GM08714 (cell line): ENCODE data around the gene GP5.

Experiments
- H3K4me3 ChIP-seq: fragments of 200-500 bp; sonication (Bioruptor generic); 2 replicates; pipeline ENCODE4 v1.5.1; 2014; ENCODE audit warnings: mild to moderate bottlenecking, low read length, inconsistent platforms
- ZNF274 ChIP-seq: IDR thresholded peaks from 2 replicates; pipeline ENCODE4 v1.6.1; 2012; ENCODE audit warnings: mild to moderate bottlenecking, low read depth, low read length

GP5 gene, protein sequence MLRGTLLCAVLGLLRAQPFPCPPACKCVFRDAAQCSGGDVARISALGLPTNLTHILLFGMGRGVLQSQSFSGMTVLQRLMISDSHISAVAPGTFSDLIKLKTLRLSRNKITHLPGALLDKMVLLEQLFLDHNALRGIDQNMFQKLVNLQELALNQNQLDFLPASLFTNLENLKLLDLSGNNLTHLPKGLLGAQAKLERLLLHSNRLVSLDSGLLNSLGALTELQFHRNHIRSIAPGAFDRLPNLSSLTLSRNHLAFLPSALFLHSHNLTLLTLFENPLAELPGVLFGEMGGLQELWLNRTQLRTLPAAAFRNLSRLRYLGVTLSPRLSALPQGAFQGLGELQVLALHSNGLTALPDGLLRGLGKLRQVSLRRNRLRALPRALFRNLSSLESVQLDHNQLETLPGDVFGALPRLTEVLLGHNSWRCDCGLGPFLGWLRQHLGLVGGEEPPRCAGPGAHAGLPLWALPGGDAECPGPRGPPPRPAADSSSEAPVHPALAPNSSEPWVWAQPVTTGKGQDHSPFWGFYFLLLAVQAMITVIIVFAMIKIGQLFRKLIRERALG

DNA sequence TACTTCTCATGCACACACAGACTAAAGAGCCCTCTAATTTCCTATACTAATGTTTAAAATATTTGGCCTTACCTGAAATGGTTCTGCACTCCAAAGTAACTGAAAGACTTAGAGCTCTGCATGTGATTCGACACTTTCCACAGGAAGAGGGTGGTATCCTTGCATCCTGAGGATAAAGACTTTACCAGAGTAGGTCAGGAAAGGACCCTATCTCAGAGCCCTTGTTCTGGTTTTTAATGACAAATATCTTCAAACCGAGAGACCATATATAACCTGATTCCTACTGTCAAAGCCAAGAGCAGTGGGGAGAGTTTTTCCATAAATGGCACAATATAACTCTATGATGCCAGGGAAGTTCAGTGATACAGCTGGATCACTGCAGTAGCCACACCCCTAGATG lies at the start of gene GP5:
GP5 (minus strand) TSS at position 101 of the 400 bp plus-strand sequence. CDS start 984 bp downstream, outside the sequence.
- TF ChIP-seq ZNF274, result no peak
- H3K4me3 ChIP-seq, result peak within 1 kb of the TSS; percentile 32; the same call in 1 of the 2 replicates

DNA sequence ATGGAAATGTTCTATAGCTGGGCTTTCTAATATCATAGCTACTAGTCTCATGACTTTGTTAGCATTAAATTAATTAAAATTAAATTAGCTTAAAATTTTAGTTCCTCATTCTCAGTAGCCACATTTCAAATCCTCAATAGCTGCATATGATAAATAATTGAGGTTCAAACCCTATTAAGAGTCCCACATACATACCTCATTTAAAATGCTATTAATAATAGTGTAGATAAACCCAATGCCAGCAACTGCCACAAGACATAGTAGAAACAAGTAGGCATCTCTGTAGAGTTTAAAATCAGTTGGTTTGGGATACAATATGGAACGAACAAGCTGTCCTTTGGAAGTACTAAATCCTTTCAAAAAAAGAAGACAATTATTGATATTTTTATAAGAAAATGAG lies 48.6 kb upstream of the GP5 start:
- TF ChIP-seq ZNF274, result no peak
- no peak overlapping the region for H3K4me3 ChIP-seq

DNA sequence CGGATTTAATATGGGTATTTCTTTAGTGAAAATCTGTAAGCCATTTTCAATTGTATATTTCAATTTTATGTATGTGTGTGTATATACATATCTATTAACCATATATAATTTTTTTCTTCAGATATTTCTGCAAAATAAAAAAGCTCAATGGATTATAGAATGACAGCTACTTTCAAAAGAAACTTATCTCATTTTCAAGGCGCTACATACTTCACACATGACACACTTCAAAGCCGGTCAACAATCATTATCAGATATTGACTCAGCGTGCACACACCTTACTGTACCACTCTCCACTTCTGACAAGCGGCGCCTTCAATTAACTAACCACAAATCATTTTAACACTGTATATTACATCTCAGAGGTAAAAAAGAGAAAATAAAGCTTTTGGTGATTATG lies 48.1 kb upstream of the GP5 start:
- TF ChIP-seq ZNF274, result no peak
- no peak overlapping the region for H3K4me3 ChIP-seq

DNA sequence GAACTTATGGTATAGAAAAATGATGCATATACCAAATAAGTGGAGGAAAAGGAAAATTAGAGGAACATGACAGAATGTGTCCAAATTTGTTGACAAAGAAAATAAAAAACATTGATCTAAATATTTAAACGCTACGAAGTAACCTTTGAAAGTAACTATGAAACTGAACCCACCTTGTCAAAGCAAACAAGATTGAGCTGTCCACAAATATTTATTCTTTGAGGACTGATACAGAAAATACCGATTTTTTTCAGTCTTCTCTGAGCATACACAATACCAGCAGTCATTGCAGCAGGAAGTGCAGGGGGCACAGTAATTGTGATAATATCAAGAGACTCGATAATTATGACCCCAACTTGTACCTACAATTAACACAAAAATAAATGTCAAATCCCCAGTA lies 47.7 kb upstream of the GP5 start:
- TF ChIP-seq ZNF274, result no peak
- no peak overlapping the region for H3K4me3 ChIP-seq

DNA sequence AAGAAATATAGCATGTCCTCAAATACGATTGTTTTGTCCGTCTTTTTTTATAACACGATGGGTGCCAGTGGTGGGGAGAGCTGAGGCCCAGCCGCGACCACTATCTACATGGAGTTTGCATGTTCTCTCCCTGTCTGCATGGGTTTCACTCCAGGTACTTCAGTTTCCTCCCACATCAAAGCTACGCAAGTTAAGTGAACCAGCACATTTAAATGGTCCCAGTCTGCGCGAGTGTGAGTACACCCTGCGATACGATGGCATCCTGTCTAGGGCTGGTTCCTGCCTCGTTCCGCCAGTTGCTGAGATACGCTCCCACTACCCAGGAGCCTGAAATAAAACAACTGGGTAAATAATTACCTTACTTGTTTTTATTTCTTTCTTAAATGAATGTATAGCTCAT lies 47.1 kb upstream of the GP5 start:
- TF ChIP-seq ZNF274, result no peak
- no peak overlapping the region for H3K4me3 ChIP-seq

DNA sequence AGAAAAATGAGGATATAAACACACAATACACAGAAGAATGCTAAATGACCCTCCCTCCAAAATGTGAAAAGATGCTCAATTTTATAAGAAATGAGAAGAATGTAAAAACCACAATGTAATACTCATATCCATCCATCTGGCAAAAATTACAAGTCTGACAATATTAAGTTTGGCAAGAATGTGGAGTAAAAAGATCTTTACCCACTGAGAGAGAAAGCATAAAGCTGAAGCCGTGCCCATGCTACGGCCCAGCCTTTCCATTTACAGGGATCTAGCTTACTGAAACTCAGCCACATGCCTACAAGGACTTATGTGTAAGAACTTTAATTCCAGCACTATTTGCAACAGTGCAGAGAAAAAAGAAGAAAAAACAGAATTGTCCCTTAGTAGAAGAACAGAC lies 44.8 kb upstream of the GP5 start:
- no peak overlapping the region for H3K4me3 ChIP-seq
- TF ChIP-seq ZNF274, result no peak

DNA sequence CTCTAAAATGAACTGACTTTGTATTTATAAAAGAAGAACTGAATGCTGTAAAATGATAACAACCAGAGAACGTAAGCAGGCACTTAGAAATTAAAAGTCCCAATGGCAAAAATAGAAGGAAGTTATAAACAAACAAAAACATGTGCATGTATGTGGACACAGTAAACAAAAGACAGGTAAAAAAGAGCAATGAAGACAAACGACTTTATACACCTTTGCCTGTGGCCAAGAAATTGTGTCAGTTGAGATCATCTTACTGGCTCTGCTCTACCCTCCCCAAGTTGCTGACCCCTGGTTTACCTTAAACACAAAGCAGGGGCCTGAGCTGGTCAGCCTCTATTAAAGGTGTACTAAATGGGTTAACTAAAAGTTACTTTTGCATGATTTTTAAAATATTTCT lies 41.7 kb upstream of the GP5 start:
- no peak for TF ChIP-seq ZNF274
- no peak overlapping the region for H3K4me3 ChIP-seq

DNA sequence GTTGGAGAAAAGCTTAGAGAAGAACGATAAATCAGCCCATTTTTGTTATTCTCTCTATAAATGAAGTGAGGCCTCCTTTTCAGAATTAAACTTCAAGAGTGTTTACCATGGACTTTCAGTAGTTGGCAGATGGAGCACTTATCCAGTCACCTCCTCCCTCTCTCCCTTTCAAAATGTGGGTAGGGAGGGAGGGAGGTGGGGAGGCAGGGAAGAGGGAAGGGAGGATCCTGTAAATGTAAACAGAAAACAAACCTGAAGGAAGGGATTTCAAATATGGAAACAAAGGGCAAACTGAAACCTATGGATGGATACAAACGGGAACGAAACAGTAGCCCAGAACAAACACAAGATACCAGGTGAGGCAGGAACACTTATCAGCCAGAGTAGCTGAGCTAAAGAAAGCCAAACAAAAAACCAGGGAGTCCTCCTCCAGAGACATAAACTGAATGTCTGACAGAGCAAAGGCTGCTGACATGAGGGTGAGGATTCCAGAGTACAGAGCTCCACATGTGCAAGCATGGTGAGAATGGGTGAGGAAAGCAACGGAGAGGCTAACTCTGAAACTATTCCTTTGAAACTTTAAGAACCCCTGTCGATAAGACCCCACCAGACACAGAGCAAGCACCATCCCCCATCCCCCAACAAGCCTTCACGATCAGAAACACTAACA lies 41.0 kb upstream of the GP5 start:
- TF ChIP-seq ZNF274, result no peak
- no peak overlapping the region for H3K4me3 ChIP-seq

DNA sequence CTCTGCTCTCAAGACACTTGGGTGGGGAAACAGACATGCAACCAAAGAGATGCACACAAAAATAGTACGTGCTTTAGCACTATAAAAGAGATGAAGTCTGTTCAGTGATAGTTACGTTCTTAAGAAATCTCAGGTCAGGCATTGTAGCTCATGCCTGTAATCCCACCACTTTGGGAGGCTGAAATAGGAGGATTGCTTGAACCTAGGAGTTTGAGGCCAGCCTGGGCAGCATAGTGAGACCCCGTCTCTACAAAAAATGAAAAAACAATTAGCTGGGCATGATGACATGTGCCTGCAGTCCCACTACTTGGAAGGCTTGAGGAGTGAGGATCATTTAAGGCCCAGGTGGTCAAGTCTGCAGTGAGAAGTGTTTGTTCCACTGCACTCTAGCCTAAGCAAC lies 35.4 kb upstream of the GP5 start:
- TF ChIP-seq ZNF274, result no peak
- H3K4me3 ChIP-seq, result no peak overlapping the region

DNA sequence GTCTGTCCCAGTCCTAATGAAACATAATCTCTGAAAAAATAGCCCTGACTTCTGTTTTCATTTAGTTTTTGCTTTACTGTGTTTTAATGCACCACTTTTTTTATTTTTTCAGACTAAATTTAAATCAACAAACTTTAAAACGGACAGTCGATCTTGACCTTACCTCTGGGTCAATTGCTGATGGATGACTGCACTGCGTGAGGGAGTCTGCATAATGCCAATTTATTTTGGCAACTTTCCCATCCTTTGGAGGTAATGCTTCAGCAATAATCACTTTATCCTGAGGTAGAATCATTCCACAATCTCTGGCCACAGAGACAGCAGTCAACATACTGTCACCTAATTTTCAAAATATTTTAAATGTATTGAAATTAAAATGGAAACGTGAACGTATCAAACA lies 32.5 kb upstream of the GP5 start:
- no peak for TF ChIP-seq ZNF274

DNA sequence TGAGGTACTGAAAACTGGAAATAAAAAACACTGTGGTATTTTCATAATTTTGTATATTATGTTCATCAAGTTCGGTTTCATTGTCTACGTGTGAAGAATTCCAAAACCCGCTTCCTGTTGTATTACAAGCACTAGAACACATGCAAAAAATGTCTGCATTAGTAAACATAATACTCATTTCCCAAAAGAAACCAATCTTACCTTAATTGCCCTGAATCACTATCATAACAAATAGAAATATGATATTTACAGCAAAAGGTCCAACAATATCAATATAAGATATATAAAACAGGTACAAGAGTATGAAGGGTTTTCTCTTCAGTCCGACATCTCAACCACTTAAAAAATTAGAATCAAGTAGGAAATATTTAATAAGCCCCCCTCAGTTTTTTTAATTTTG lies 26.3 kb upstream of the GP5 start:
- no peak for TF ChIP-seq ZNF274
- no peak overlapping the region for H3K4me3 ChIP-seq

More for the DNA sequence above, 32.5 kb upstream of the GP5 start:
- H3K4me3 ChIP-seq, result no peak overlapping the region

DNA sequence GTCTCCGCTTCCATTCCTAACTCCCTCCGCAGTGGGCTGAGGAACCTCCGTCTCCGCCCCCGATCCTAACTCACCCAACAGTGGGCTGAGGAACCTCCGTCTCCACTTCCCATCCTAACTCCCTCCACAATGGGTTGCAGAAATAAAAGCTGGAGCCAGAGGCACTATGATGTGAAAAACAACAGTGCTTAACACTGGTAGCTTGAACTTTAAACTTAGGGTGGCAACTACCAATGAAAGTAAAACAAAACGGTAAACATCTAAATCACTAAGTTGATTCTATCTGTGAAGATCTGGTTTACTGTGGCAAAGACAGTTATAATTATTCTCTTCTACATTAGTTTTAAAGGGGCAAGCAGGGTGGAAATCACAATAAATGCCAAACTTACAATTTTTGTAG lies 25.9 kb upstream of the GP5 start:
- TF ChIP-seq ZNF274, result no peak
- no peak overlapping the region for H3K4me3 ChIP-seq

DNA sequence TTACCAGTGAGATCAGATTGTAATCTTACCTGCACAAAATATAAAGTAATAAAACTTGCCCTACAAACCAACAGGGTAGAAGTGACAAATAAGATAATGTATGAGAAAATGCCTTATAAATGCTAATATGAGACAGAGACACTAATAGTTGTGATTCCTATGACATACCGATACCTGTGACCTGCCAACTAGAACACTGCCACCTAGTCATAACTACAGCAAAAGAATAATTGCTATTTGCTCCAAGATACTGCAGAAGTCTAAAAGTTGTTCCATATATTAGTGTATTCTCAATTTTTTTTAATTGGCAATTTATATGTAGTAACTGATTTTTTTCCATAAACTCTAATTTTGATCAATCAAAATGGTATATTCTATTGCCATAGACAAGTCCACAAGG lies 25.3 kb upstream of the GP5 start:
- TF ChIP-seq ZNF274, result no peak
- no peak overlapping the region for H3K4me3 ChIP-seq

DNA sequence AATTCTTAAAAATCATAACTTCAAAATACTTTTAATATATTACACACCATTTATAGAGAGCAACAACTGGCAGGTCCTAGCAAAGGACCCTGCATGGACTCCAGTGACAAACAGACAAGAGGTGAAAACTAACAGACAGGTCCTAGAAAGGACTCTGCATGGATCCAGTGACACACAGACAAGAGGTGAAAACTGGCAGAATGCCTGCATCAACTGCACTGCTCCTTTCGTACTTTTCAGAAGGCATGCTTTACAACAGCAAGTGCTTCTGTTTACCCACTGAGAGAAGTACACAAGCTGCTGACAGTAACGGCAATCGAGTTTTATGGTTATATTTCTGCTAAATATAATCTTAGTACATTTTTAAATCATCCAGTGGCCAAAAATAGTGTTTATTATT lies 24.3 kb upstream of the GP5 start:
- no peak for TF ChIP-seq ZNF274
- no peak overlapping the region for H3K4me3 ChIP-seq

DNA sequence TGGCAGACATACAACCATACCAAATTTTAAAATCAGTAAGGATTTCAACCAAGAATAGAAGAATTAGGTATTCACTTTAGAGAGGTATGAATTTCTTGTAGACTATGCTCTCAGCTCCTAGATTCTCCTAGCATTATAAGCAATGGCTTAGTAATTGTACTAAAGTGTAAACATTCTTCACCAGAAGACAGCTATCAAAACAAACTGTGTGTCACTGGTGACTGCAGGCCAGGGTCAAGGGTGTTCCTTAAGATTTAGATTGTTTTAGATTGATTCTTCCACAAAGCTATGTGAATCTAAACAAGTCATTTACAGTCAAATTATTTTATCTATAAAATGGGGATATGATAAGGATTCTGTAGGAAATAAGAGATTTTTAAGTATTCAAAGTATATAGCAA lies 23.1 kb upstream of the GP5 start:
- no peak for TF ChIP-seq ZNF274
- H3K4me3 ChIP-seq, result no peak overlapping the region
